Measurements from ENCODE around the gene AGBL1.

GRCh38 chr15:86136861-86137260 is 57.2 kb downstream of the AGBL1 start:
- TF ChIP-seq CTCF (IDR thresholded peaks at IDR 0.05; ENCODE audit: insufficient read depth, low read depth, low read length): no peak
- TF ChIP-seq EZH2 (IDR thresholded peaks at IDR 0.05; ENCODE audit: insufficient read depth, low read length): no peak
